Measurements from ENCODE around the gene TAGLN3. TPM values are rescaled to one million over a fixed set of nuclear protein-coding genes. Genes with fewer than 3 reads are reported as not detected.

TAGLN3 gene
- total and polyA plus RNA-seq, 3 donors from 2014 or later, result 0.37 TPM; not detected in 2

DNA sequence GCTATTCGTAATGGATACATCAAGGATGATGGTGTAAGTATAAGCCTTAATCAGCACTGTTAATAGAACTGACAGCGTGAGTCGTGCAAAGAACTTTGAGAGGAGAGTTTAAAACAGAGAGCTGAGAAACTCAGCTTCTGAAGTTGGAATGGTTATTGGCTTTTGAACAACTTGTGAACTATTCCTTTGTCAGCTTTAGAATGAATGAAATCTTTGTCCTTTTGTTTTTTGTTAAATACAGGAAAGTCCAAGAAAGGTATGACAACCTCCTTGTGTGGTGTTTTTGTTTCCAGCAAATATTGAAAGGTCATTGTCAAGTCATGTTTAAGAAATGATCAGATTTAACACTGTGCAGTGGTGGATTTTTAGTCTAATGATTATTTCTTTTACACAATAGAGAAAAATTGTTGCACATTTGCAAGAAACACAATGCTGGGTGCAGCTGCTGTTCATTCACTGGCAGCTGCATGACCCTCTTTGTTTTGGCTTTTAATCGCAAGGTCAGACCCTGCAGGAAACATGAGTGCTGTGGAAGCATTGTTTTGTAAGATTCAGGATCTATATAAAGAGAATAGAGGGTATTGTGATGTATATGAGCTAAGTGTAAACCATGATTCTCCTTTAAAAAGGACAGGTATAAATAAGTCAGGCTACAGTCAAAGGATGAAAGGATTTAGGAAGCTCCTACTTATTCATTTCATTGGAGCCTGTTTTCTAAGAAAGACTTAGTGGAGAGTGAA is 41.6 kb upstream of the TAGLN3 start:
- no peaks in the 10 kb centered on the region for H3K9me3 ChIP-seq
- no peak overlapping the region for H3K27ac ChIP-seq
- H3K4me1 ChIP-seq, result no peaks in the 10 kb centered on the region
- TF ChIP-seq, protein P1, sequence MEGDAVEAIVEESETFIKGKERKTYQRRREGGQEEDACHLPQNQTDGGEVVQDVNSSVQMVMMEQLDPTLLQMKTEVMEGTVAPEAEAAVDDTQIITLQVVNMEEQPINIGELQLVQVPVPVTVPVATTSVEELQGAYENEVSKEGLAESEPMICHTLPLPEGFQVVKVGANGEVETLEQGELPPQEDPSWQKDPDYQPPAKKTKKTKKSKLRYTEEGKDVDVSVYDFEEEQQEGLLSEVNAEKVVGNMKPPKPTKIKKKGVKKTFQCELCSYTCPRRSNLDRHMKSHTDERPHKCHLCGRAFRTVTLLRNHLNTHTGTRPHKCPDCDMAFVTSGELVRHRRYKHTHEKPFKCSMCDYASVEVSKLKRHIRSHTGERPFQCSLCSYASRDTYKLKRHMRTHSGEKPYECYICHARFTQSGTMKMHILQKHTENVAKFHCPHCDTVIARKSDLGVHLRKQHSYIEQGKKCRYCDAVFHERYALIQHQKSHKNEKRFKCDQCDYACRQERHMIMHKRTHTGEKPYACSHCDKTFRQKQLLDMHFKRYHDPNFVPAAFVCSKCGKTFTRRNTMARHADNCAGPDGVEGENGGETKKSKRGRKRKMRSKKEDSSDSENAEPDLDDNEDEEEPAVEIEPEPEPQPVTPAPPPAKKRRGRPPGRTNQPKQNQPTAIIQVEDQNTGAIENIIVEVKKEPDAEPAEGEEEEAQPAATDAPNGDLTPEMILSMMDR (IDR thresholded peaks at IDR 0.05), result no peak
- no peak for TF ChIP-seq POLR2A (IDR thresholded peaks at IDR 0.05)
- no peak for DNase-seq
- no peak overlapping the region for H3K4me3 ChIP-seq
- 55 to 71% methylated on average over 4 of the region's 4 CpGs for WGBS, 2 donors
- intact Hi-C loops (cut with DNase I; ENCODE audit: low total_unique reads), result no loop called here
- H3K27me3 ChIP-seq, result no peaks in the 10 kb centered on the region
- no peaks in the 10 kb centered on the region for H3K36me3 ChIP-seq (ENCODE audit: low read depth, missing control alignments)

- H3K36me3 ChIP-seq (ENCODE audit: low read depth, missing control alignments), result no peaks in the 10 kb centered on the region
These were observed 37.1 kb upstream of the TAGLN3 start for GRCh38 chr3:111961461-111962164.

GRCh38 chr3:111963424-111963823 is 35.3 kb upstream of the TAGLN3 start:
- no peaks in the 10 kb centered on the region for H3K27me3 ChIP-seq
- H3K36me3 ChIP-seq (ENCODE audit: low read depth, missing control alignments), result no peaks in the 10 kb centered on the region
- no peaks in the 10 kb centered on the region for H3K9me3 ChIP-seq
- no peak for TF ChIP-seq POLR2A (IDR thresholded peaks at IDR 0.05)
- H3K4me3 ChIP-seq, result no peak overlapping the region
- H3K4me1 ChIP-seq, result peaks cover 8% of the 10 kb centered on the region
- DNase-seq, result no peak
- intact Hi-C loops (cut with DNase I; ENCODE audit: low total_unique reads), result no loop called here
- WGBS, 2 donors, result 88 to 98% methylated on average over 1 of the region's 1 CpG
- no peak overlapping the region for H3K27ac ChIP-seq

More at GRCh38 chr3:111961461-111962164, 37.1 kb upstream of the TAGLN3 start:
- TF ChIP-seq POLR2A (IDR thresholded peaks at IDR 0.05), result no peak
- TF ChIP-seq, protein P1 (IDR thresholded peaks at IDR 0.05), result no peak
- H3K9me3 ChIP-seq, result no peaks in the 10 kb centered on the region
- DNase-seq, result no peak
- intact Hi-C loops (cut with DNase I; ENCODE audit: low total_unique reads), result no loop called here
- H3K27ac ChIP-seq, result no peak overlapping the region
- H3K4me3 ChIP-seq, result no peak overlapping the region
- H3K4me1 ChIP-seq, result no peaks in the 10 kb centered on the region
- no peaks in the 10 kb centered on the region for H3K27me3 ChIP-seq
- 76 to 84% methylated on average over 3 of the region's 3 CpGs for WGBS, 2 donors

GRCh38 chr3:111965484-111965883 is 33.2 kb upstream of the TAGLN3 start:
- no peaks in the 10 kb centered on the region for H3K36me3 ChIP-seq (ENCODE audit: low read depth, missing control alignments)
- H3K27ac ChIP-seq, result no peak overlapping the region
- DNase-seq, result no peak
- no peak overlapping the region for H3K4me3 ChIP-seq
- 95 to 97% methylated on average over 2 of the region's 2 CpGs for WGBS, 2 donors
- intact Hi-C loops (cut with DNase I; ENCODE audit: low total_unique reads), result loop anchor here (5.0 kb wide), 1 partner anchor 243 kb away; no protein-coding TSS in a partner anchor
- H3K27me3 ChIP-seq, result no peaks in the 10 kb centered on the region
- no peaks in the 10 kb centered on the region for H3K9me3 ChIP-seq
- TF ChIP-seq, protein P1 (IDR thresholded peaks at IDR 0.05), result no peak
- no peak for TF ChIP-seq POLR2A (IDR thresholded peaks at IDR 0.05)
- peaks cover 8% of the 10 kb centered on the region for H3K4me1 ChIP-seq

DNA sequence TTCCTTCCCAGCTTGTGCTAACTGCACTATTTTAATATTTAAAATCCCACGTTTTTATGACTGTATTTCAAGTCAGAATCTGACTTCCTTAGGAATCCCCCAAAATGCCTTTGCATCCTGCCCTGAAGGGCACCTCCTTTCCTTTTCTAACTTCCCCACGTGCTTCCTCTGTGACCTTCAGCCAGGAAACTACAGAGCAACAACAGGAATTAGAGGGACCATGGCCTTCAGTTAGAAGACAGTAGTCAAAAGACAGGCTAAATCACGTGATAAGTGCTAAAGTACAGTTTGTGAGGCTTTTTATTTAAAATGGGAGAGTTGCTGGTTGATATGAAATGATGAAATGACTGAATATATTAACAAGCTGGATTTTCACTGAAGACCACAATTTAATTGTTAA is 31.7 kb upstream of the TAGLN3 start:
- TF ChIP-seq POLR2A (IDR thresholded peaks at IDR 0.05), result no peak
- TF ChIP-seq, protein P1 (IDR thresholded peaks at IDR 0.05), result no peak
- no peak for DNase-seq
- no peaks in the 10 kb centered on the region for H3K9me3 ChIP-seq
- peak overlapping the region in 1 of 2 donors; percentile 25 for H3K27ac ChIP-seq
- H3K4me3 ChIP-seq, result no peak overlapping the region
- peaks cover 21% of the 10 kb centered on the region for H3K4me1 ChIP-seq
- H3K36me3 ChIP-seq (ENCODE audit: low read depth, missing control alignments), result no peaks in the 10 kb centered on the region
- intact Hi-C loops (cut with DNase I; ENCODE audit: low total_unique reads), result loop anchor here (5.0 kb wide), 1 partner anchor 245 kb away; no protein-coding TSS in a partner anchor
- 18 to 26% methylated on average over 3 of the region's 3 CpGs for WGBS, 2 donors
- H3K27me3 ChIP-seq, result no peaks in the 10 kb centered on the region

Data from testis (tissue), 3 donors.